Kidney tubule cell (primary cell): ENCODE results near the gene MTA1.

Experiments used
- DNase-seq: peaks from one replicate; pipeline ENCODE4 v3.0.0-alpha.2; 2018; ENCODE audit warnings: low spot score

Gene MTA1

DNA sequence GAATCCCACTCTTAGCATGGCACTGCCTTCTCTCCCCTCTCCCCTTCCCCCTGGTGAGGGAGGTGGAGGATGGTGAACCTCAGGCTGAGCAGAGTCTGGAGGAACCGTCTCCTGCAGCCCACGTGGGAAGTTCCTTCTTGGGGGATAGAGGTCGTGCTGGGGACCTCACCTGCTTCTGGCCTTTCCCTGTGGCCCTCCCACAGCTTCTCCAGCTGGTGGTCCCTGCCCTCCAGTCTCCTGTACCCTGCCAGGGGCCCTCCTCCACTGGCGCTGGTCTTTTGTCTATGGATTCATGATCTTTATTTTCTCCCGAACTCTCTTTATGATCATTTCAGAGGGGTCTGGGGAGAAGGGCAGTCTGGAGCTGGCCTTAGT, 9.0 kb upstream of the MTA1 start:
- no peak for DNase-seq

DNA sequence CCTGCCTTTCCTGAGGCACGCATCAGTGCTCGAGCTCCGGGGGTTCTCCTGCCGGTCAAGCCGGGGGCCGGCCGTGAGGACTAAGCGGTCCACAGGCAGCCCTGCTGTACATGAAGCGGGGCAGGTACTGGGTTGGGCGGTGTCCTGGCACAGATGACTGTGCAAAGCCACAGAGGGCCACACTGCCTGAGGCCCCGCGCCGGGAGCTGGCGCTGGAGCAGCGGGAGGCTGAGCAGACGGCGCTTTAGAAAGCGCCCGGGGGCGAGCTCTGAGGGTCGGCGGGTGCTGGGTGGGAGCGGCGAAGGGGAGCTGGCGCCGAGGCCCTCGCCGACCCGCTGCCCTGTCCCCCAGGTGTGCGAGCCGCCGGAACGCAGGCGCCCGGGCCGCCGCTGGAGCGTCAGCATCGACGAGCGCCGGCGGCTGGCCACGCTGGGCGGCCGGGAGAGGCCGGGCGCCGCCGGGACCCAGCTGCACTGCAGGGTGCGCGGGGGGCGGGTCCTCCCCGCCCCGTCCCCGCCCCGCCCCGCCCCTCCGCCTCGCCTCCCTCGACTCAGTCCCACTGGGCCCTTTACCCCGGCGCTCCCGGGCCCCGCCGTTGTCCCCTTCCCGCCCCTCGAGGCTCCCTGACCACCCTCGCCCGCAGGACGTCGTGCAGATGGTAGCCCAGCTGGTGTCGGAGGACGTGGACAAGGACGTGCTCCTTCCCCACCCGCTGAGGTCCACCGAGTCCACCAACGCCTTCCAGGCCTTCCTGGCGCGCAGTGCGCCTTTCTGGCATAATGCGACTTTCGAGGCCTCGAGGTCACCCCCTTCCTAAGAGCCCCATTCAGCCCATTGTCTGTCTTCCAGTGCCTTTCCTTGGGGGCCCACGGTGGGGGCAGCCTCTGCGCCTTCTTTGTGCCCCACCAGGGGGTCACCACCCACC, 8.3 kb upstream of the MTA1 start:
- DNase-seq = peak; percentile 70

DNA sequence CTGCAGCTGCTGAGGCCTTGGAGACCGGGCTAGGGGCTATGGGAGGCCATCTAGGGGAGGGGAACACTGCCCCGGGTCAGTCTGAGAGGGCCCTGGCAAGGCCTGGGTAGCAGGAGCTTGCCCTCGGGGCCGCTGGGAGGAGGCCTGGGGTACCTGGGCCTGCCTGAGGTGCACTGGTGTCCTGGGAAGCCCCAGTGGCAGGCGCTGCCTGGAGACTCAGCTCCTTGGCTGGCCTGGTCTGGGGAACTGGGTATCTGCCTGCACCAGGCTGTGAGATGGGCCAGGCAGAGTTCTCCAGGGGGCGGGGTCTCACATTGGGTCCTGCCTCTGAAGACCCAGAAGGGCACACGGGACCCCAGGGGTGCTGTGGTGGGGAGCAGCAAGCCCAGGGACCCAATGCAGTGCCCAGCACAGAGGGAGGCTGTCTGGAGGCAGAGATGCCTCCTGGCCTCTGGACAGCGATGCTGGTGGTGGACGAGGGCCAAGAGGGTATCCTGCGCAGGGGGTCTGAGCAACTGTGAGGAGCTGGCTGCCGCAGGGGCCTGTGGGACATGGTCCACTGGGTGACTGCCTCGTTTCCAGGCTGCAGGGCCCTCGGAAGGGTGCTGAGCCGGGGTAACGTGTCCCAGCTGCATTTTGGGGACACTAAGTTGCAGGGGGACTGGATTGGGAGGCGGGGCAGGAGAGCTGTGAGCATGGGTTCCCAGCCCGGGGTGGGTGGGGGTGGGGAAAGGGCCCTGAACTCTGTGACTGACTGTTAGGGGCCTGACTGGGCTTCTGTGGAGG, 7.4 kb upstream of the MTA1 start:
- no peak for DNase-seq

DNA sequence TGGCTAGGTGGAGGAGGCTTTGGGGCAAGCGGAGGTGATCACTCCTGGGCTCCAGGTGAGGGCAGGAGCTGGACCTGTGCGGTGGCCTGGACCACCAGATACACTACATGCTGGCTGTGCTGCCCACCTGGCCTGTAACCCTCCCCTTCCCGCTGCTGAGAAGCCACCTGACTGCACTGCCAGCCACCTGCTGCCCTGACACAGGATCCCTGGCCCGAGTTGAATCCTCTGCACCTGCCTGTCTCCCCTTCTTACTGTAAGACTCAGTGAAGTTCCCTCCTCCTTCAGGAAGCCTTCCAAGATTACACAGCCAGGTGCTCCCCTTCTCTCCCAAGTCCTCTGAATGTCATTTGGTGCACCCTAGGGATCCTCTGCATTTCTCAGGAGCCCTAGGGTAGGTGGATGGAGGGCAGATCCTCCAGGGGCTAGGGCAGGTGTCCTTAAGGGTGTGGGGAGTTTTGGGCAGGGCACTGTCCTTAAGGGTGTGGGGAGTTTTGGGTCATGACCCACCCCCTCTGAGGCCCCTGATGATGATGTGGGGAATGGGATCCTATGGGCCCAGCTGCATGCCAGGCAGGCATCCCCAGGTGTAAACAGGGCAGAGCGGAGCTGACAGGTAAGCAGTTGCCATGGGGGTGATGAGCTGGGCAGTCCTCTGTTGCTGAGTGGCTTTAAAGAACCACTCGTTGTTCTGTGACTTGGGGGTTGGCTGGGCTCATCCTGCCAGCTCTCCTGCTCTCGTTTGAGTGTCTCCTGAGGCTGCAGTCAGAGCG, 6.7 kb upstream of the MTA1 start:
- no peak for DNase-seq

DNA sequence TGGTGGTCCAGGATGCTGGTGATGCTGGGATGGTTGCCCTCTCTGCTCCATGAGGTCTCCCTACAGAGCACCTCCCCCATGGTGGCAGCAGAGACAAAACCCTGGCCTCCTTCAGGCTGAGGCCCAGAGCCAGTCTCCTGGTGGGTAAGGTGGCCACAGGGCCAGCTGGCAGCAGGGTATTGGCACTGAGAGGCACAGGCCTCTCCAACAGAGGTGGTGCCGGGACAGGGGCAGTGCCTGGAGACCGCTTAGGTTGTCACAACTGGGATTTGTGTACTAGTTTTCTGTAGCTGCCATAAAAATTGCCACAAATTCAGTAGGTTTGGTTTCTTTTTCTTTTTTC, 6.1 kb upstream of the MTA1 start:
- no peak for DNase-seq

DNA sequence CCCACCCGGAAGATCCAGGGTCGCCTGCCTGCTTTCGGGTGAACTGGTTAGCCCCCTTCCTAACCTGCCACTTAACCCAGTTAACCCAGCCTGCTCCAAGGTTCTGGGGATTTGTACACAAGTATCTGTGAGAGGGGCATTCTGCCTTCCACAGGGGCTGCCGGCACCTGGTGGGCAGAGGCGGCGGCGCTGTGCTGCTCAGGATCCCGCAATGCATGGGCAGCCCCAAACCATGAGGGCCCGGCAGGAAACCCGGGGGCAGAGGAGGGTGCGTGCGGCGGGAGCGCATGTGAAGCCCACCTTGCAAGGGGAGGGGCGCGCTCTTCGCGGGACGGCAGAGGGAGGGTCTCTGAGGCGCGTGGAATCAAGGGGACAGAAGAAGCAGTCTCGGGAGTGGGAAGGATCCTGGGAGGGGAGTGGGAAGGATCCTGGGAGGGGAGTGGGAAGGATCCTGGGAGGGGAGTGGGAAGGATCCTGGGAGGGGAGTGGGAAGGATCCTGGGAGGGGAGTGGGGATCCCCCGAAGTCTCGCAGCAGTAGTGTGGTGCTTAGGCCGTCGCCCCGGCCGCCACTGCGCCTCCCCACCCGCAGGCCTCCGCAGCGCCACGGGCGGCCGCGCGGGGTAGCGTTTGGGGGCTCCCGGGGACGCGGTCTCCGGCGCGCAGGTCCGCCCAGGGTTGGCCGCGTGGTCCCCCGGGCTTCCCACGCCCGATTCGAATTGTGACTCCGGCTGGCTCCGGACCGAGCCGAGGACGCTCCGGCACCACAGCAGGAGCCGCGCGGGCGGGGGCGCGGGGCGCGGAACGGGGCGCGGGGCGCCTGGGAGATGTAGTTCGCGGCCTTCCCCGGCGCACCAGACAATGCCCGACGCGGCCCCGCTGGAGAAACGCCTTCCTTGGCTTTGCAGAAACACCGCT, 4.9 kb upstream of the MTA1 start:
- peak; percentile 49 for DNase-seq

DNA sequence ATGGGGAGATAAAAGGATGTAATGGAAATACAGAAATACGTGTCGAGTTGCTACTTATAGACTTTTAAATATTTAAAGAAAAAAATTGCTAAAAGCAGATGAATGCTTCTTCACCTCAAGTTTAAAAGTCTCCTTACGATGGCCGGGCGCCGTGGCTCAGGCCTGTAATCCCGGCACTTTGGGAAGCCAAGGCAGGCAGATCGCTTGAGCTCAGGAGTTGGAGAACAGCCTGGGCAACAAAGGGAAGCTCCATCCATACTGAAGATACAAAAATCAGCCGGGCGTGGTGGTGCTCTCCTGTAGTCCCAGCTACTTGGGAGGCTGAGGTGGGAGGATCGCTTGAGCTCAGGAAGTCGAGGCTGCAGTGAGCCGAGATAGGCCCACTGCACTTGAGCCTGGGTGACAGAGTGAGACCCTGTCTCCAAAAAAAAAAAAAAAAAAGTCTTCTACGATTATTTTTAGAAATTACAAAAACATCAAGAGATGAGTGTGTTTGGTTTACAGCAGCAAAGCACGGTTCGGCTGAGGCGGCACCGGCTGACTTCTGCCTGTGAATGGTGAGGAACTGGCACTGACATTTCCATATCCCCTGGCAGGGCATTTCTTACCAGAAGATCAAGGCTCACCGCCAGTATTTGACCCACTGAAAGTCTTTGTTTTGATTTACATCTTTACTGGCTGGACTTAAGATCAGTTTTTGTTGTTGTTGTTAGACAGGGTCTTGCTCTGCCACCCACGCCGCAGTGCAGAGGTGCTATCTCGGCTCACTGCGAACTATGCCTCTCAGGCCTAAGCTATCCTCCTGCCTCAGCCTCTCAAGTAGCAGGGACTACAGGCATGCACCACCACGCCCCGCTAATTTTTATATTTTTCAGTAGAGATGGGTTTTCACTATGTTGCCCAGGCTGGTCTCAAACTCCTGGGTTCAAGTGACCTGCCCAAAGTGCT, 3.9 kb upstream of the MTA1 start:
- no peak for DNase-seq

DNA sequence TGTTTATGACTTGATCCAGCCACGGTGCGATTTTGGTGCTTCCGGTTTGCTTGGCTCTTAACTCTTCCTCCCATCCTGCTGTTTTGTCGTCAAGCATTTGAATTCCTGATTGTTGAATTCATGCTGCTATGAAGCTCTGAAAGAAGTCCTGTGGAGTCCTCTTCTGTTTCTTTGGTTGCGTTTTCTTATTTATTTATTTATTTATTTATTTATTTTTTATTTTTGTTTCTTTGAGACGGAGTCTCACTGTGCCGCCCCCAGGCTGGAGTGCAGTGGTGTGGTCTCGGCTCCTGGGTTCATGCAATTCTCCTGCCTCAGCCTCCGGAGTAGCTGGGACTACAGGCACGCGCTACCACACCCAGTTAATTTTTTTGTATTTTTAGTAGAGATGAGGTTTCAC, 3.0 kb upstream of the MTA1 start:
- DNase-seq = no peak

DNA sequence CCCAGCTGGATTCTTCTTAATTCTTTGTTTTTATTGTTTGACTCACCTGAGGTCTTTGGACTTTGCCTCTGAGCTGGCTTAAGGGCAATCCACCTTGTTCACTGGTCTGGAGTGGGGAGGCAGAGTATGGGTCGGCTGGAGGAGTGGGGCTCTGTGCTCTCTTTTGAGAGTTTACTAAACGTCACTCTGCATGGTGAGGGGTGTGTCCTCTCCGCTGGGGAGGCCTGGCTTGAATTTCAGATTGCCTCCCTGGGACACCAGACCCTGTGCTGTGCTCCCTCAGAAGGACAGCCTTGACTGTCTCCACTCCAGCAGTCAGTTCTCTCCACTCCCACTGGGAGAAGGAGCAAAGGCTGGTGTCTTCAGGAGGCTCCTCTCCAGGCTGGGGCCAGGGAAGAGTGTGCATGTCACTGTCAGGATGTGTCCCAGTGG, 1.9 kb upstream of the MTA1 start:
- DNase-seq = no peak

DNA sequence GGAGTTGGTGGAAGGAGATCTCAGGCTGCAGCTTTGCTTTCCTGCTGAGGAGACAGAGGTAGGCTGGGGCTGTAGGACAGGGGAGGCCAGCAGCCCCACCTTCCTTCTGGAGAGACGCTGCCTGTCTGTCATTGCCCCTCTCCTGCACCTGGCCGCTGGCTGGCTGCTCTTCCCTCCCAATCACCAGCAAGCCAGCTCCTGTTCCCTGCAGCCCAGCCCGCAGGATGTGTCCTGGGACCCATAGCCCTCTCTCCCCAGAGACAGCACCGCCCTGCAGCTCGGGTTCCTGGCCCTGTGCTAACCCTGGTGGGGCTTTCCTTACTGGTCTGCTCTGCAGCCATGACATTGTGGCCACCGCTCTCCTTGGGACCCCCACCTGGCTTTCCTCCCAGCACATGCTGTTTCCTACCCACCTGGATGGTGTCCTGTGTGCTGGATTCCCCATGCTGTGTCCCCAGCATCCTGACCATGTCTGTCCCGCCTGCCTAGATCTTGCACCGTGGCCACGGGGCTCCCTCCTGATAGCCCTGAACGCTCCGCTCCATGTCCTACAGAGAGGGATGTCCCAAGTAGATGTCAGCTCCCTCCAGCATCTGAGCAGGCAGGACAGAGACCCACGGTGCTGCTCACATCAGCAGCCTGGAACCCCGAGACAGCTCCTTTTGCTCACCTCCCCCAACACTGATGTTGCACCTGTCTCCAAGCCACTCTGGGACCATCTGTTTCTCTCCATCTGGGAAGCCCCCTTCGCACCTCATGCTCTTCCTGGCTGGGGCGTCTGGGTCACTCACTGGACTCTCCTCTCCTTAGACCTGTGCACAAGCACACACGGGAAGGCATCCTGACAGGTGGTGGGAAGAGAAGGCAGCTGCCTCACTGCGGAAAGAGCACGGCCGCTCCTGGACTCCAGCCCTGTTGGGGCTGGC, 1.1 kb upstream of the MTA1 start:
- no peak for DNase-seq

DNA sequence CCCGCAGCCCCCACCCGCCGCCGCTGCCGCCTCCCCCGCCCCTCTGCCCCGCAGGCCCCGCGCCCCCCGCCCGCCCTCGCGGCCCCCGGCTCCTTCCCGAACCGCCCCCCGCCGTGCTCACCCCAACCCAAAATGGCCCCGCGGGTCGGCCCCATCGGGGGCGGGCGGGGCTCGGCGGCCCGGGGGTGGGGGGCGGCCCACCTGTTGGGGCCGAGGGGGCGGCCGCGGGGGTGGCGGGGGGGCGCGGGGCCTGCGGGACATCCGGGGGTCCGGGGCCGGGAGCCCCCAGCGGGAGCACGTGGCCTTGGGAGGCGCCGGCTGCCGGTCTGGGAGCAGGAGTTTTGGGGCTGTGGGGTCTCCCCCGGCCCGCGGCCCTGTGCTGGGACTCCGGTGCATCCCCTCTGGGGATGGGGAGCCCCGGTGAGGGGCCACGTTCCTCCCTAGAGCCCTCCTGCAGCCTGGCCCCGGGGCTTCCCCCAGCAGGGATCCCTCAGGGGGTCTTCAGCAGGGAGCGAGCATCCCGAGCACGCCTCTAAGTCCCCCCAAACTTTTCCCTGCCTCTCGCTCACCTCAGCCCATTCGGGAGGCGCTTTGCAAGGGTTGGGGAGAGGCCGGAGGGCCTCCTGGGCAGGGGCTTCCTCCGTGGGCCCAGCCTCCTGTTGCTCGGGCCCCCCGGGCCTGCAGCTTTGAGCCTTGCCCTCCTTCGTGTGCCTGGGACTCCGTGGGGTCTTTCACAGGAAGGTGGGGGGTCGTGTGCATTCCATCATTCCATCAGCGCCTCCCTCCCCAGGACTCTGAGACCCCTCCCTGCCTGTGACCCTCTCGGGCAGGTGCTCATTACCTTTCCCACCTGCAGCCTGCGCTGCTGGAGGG, 710 bp downstream of the MTA1 start:
- DNase-seq = no peak

DNA sequence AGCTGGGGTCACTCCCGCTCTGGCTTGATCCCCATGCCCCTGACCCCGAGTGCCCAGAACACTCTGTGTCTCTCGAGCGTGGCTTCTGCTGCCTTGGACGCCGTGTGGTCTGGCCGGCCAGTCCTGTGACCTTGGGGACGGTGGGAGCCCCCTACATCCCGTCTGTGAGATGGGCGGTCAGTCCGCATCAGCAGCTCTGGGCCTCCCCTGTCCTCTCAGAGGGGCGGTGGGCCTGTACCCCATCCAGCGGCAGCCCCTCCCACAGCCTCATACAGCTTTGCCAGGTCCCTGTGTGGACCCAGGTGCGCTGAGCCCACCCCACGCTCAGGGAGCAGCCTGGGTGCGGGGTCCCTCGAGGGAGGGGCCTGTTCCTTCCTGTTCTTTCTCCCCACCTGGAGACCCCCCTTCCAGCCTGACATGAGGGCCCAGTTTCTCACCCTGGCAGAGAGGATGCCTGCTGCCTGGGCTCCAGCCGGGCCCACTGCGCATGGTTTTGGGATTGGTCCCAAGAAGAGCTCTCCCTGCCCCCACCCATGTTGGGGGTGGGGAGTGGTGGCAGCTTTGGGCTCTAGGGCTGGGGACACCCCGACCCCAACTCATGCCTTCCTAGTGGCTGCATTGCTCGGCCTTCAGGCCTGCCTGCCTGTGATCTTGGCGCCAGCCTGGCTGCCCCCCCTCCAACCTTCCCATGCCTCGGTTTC, 1.5 kb downstream of the MTA1 start:
- no peak for DNase-seq

DNA sequence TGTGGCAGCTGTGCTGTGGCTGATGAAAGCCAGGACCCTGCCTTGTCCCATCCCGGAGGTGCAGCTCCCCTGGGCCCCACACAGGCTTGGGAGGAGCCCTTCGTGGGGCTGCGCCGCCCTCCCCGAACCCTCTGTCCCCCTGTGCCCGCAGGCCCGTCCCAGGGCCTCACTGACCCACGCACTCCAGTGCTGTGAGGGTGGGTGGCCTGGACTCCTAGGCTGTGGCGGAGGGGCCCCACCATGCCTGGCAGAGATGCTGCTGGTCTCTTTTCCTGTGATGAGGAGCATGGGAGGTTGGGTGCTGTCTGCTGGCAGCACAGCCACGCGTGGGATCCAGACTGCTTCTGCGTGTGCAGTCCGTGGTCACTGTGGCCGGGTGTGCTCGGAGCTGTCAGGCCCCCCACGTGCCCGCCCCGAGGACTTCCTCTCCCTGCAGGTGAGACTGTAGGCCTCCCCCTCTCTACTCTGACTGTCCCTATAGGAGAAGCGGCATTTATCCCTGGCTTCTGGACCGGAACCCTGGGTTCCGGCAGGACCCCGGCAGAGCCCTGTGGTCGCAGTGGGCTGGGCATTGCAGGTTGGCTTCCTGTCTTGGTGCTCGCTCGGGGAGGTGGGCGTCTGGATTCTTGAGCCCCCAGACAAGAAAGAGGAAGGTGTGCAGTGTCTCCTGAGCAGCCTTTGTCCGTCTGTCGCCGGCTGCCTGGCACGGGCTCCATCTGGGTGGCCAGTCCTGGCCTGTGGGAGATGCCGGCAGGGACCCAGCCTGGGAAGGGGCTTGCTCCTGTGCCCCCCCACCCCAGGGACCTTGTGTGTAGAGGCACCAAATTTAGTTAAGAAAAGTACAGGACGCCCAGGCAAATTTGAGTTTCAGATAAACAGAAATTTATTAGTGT, 2.3 kb downstream of the MTA1 start:
- DNase-seq = no peak

DNA sequence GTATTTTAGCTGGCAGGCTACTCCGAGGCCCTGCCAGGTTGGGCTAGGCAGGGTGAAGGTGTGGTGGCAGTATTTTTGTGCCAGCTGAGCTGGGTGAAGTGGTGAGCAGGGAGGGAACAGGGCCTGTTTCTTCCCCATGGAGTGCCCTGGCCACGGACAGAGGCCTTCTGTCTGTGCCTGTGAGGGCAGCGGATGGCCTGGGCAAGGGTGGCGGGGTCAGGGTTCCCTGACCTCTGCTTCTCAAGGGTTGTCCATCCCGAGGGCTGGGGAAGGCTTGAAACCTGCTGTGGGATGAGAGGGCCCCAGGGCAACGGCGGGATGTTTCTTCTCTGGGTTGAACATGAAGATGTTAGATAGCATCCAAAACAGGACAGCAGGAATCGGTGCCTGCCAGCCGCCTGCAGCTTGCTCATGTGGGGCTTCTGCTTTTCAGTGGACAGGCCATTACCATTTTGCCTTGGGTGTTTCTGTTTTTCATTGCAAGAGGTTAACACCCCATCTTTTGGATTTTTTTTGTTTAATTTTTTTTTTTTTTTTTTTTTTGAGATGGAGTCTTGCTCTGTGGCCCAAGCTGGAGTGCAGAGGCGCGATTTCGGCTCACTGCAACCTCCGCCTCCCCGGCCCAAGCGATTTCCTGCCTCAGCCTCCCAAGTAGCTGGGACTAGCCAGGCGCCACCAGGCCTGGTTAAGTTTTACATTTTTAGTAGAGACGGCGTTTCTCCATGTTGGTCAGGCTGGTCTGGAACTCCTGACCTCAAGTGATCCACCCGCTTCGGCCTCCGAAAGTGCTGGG, 3.3 kb downstream of the MTA1 start:
- DNase-seq = no peak

DNA sequence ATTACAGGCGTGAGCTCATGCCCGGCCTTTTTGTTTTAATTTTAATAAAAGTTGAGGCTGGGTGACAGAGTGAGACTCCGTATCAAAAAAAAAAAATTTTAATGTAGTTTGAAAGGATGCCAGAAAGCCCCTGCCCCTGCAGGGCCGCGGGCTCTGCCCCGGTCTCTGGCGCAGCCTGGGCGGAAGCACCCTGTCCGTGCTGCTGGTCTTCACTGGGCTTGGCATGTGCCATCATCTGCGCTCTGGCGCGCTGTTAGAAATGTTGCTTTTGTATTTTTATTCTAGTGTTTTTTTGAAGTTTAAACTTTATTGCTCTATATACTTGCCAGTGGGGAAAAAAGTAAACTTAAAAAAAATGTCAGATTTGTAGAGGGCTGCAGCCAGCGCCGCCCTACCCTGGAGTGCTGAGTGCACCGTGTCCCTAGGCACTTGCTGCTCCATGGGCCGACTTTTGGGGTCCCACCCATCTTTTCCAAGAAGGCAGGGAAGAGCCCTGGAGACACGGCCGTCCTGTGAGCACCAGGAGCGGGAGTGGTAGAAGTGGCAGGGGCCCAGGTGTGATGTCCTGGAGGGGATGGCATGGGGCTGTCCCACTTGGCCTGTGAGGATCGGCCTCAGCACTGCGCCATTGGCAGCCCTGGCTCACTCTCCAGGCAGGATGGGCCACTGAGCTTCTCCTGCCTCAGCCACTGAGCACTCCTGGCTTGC, 4.0 kb downstream of the MTA1 start:
- DNase-seq = no peak
